NCI-H446 treated with DMSO at 0.1 percent for 48 hours (cell line): ENCODE data around the gene SH3D19.
"Not testable (repeated sequence)": the region's sequence is repeated elsewhere in the genome, so short reads cannot be mapped to it uniquely, and the experiment has no call there.

Experiments
- DNase-seq: peaks from one replicate; lab custom pipeline; 2025; lab: John Stamatoyannopoulos, UW

SH3D19 gene

DNA sequence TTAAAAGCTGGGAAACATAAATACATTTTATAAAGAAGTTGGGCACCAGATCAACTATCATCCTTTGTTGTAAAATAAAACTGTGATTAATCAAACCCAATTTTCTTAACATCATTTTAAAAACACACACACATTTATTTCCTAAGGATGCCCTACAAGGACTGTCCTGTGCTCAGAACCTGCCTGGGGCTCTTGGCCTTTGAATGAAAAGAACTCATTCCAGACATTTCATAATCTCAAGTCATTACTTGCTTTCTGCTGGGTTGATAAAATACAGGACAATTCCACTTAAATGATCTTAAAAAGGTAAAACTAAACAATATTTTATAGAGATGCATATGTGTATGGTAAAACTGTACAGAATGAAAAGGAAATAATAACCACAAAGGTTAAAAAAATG lies 2.8 kb downstream of the SH3D19 start:
- no peak for DNase-seq

- not testable (repeated sequence) for DNase-seq
Observed at GRCh38 chr4:151322161-151322560, 3.2 kb downstream of the SH3D19 start.

GRCh38 chr4:151321586-151321985 lies 3.8 kb downstream of the SH3D19 start:
- no peak for DNase-seq

- DNase-seq, result no peak
Observed at GRCh38 chr4:151319490-151319889, 5.9 kb downstream of the SH3D19 start.

DNA sequence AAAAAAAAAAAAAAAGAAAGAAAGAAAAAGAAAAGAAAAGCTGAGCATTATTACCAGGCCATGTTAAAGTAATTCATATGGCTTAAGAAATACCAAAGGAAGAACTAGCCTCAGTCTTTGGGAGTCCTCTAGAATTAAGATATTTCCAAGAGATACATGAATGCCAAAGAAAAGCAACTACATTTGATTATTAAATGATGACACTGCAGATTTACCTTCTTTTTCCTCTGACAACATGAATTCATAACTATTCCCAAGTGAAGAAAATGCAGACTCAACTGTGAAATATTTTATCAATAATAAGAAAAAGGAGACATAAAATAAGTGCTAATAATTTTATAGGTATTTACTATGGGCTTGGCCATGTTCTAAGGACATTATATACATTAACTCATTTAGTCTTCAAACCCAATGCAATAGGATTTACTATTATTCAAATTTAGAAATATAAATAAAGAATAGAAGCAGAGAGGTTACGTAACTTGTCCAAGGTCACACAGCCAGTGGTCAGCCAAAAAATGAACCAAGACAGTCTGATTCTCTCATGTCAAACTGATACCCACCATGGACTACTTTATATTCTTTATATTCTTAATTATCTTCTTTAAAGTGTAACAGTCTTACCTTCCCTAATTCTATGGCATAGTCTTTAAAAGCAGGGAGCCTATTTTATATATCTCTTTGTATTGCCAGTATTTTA lies 6.9 kb downstream of the SH3D19 start:
- DNase-seq, result no peak

DNA sequence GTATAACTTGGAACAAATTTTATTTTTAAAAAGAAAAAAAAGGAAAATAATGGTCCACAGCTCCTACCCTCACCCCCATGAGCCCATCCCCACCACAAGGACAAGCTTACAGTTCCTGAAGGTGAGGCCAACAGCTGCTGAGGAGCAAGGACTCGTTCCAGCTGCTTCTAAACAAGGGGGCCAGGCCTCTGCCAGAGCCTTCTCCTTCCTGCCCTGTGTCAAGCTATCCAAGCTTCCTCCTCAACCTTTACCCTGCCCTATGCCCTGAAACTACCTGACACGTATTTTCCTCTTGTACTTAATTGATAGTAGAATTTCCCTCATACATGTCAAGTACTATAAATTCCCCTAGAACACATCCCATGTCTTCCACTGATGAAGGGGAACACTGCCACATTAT lies 8.8 kb downstream of the SH3D19 start:
- DNase-seq, result no peak

DNA sequence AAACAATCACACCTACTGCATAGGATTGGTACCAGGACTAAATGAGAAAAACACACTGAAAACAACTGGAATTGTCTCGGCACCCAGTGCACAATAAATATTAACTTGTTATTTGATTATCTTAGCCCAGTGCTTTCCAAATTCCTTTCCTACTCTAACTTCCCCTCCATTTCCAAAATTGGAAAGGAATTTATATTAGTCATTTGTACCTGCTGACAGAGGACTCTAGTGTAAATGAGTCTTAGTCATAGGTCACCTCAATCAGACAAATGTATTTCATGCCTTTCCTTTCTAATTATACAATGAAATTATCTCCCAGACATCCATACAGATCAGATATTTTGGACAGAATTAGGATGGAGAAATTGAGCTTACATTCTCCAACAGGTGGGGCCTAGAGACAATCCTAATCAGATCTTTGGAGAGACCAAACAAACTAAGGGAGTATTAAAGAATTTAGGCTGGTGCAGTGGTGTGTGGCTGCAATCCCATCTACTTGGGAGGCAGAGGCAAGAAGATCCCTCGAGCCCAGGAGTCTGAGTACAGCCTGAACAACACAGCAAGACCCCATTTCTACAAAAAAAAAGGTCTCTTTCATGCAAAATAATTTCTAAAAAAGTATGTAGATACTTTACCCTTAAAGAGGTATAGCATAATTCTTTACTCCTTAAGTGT lies 10.1 kb downstream of the SH3D19 start:
- no peak for DNase-seq

- no peak for DNase-seq
Observed at GRCh38 chr4:151314479-151314878, 10.9 kb downstream of the SH3D19 start.

DNA sequence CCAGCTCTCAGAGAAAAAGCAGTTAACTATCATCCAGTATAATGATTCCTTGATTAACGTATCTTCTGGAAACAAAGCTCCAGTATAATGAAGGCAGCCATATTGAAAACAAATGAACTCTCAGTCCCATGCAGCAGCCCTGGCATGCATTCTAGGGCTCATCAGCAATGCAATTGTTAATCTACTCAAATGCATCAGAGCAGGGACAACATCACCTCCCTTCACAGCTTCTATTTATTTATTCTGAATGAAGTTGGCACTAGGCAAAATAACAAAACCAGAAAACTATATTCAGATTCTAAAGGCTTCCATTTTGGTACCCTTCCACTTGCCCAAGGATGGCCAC lies 11.4 kb downstream of the SH3D19 start:
- no peak for DNase-seq

DNA sequence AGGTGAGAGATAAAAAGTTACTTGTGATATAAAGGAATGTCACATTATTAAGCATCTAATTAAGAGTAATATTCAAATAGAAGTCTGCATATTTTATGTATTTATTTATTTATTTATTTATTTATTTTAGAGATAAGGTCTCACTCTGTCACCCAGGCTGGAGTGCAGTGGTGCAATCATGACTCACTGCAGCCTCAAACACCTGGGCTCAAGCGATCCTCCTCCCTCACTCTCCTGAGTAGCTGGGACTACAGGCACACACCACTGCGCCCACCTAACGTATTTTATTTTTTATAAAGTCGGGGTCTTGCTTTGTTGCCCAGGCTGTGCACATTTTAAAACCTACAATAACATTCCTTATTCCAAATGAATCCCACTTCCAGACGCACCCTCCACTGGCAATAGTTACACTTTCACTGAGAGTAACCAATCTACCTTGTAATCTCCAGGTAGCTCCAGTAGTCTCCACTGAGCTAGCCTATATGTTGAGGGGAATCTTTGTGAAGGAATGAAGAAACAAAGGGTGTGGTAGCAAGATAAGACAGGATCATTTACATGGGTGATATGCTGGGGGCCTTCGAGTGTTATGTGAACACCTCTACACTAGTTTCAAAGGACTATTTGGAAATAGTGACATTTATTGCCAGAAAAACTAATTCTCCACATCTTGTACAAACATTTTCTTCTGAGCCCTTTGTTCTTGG lies 11.9 kb downstream of the SH3D19 start:
- no peak for DNase-seq

DNA sequence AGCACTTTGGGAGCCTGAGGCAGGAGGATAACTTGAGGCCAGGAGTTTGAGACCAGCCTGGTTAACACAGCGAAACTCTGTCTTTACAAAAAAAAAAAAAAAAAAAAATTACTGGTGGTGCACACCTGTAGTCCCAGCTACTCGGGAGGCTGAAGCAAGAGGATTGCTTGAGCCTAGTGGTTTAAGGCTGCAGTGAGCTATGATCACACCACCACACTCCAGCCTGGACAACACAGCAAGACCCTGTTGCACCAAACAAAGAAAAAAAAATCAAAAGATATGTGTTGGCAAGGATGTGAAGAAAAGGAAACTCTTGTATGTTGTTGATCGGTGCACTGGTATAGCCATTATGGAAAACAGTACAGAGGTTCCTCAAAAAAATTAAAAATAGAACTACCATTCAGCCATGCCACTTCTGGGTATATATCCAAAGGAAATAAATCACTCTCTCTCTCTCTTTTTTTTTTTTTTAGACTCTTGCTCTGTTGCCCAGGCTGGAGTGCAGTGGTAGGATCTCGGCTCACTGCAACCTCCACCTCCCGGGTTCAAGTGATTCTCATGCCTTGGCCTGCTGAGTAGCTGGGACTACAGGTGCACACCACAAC lies 15.2 kb downstream of the SH3D19 start:
- DNase-seq, result no peak

- no peak for DNase-seq
Observed at GRCh38 chr4:151304755-151305154, 20.6 kb downstream of the SH3D19 start.

GRCh38 chr4:151304226-151304625 lies 21.2 kb downstream of the SH3D19 start:
- no peak for DNase-seq

DNA sequence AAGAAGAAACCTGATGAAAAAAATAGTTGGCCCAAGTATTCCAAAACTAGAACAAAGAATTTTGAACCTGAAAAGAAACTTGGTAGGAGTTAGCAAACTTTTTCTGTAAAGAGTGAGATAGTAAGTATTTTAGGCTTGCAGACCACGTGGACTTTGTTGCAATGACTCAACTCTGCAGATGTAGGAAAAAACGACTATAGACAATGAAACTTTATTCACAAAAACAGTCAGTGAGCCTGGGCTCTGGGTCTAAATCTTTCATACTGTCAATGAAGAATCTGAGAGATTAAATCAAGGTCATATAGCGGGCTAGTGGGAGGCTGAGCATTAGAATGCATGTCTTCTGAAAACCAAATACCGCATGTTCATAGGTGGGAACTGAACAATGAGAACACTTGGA lies 23.0 kb downstream of the SH3D19 start:
- DNase-seq, result no peak

GRCh38 chr4:151297170-151297569 lies 28.2 kb downstream of the SH3D19 start:
- DNase-seq, result no peak

DNA sequence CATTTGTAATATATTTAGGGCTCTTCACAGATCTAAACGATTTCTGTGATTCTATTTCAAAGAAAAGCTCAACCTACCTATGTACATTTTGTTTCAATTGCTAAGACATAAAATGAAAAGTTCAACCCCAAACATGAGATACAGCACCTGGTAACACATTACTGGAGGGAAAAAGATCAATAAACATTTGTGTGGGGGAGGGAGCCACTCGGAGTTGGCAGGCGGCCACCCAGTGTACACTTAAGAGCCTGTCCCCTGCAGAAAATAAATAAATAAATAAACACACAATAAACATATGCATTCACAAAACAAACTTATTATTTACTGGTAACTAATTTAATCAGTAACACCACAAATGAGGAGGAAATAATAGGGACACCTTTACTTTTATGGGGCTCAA lies 29.2 kb downstream of the SH3D19 start:
- no peak for DNase-seq

GRCh38 chr4:151294833-151295496 lies 30.4 kb downstream of the SH3D19 start:
- DNase-seq, result no peak

DNA sequence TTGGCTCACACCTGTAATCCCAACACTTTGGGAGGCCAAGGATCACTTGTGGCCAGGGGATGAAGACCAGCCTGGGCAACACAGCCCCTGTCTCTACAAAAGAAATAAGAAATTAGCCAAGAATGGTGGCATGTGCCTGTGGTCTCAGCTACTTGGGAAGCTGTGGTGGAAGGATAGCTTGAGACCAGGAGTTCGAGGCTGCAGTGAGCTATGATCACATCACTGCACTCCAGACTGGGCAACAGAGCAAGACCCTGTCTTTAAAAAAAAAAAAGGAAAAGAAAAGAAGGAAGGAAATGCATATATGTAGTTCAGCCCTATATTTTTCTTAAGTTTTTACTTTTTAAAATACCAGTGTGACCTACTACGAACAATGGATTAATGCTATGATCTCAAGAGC lies 33.4 kb downstream of the SH3D19 start:
- no peak for DNase-seq

- DNase-seq, result no peak
Observed at GRCh38 chr4:151291485-151291884, 33.9 kb downstream of the SH3D19 start.

DNA sequence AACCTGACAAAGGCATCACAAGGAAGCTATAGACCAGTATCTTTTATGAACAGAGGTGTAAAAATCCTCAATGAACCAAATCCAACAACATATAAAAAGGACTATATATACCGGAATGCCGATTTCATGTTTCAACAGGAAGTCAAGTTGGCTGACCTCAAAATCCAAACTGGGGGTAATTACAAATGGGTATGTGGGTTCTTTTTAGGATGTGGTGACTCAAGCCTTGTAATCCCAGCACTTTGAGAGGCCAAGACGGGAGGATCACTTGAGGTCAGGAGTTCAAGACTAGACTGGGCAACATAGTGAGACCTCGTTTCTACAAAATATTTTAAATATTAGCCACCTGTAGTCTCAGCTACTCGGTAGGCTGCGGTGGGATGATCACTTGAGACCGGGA lies 38.0 kb downstream of the SH3D19 start:
- no peak for DNase-seq

DNA sequence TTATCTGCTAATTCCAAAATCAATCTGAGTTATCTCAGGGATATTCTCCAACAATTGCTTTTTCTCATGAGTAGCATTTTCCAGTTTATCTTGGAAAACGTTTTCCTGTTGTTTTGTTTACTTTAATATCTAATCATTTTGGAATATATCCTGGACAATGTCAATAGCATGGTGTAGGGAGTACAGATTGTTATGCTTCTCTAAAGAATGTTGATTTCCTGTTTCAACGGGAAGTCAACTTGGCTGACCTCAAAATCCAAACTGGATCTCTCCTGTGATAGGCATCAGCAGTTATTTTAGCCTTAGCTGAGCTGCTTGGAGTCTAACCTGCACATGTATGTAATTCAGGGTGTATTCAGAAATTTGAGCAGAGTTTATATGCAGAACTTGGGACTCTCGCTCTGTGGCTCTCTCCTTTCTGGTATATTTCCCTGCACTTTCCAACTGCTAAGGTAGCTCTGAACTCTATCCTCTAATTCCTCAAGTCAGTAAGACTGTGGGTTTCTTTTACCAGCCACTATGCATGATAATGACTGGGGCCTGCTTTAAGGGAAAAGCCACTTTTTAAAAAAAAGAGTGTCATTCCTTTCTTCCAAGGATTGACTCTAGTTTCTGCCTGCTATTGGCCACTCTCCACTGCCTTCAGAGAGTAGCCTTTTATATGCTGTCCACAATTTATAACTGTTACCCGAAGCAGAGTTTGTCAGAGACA lies 40.7 kb downstream of the SH3D19 start:
- DNase-seq, result no peak
